ENCODE data around the gene ACTRT2.
A peak's percentile ranks its signal among the peaks of the same experiment; 100 is the strongest.

The ACTRT2 gene

DNA sequence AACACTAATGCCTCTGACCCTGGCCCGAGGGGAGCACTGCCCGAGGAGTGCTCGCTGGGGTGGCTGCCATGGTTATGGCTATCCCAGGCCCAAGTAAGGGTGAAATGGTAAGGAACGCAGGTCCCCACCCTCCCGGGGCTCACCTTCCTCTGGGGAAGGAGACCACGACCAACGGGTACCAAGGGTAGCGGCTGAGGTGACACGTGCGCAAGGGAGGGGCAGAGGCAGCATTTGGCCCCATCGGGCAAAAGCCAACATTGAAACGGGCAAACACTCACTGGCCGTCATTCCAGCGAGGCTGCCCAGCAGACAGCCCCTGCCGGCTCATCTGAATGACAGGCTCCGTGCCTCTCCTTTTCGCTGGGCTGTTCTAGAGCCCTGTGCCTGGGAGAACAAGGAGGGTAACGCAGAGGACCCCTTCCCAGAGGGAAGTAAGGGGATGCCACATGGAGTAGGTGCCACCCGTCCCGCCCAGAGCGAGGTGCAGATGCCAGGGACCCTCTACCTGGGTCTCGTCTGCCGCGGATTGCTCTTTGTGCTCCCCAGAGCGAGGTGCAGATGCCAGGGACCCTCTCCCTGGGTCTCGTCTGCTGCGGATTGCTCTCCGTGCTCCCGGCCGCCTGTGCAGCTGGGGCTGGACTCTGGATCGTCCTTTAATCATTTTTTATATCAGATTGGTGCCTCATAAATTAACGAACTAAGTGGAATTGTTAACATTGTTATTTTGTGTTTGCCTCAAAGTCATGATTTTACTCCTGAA lies 16.2 kb downstream of the ACTRT2 start:
- peaks cover 0 to 6% (median 0%) of the 10 kb centered on the region in 5 donors for H3K27me3 ChIP-seq (ENCODE audit: control insufficient read depth in 5 of 5, insufficient read depth in 4 of 5, low read length in 5 of 5)
- peak overlapping the region in 2 of 5 donors; percentile 26 to 48 for H3K4me3 ChIP-seq (ENCODE audit: low read depth in 1 of 5, low read length in 5 of 5)
- H3K9me3 ChIP-seq (ENCODE audit: control insufficient read depth in 5 of 5, low read length in 5 of 5), result no peaks in the 10 kb centered on the region
- no peaks in the 10 kb centered on the region for H3K36me3 ChIP-seq (ENCODE audit: control insufficient read depth in 5 of 5, insufficient read depth in 5 of 5, low read length in 5 of 5)
- peak overlapping the region; percentile 10 for H3K27ac ChIP-seq (ENCODE audit: low read depth, low read length)
- H3K4me1 ChIP-seq (ENCODE audit: control insufficient read depth in 5 of 5, insufficient read depth in 5 of 5, low read length in 5 of 5), result peaks cover 0 to 66% (median 60%) of the 10 kb centered on the region in 5 donors
- H3K9ac ChIP-seq (ENCODE audit: low read length in 5 of 5), result no peak overlapping the region

DNA sequence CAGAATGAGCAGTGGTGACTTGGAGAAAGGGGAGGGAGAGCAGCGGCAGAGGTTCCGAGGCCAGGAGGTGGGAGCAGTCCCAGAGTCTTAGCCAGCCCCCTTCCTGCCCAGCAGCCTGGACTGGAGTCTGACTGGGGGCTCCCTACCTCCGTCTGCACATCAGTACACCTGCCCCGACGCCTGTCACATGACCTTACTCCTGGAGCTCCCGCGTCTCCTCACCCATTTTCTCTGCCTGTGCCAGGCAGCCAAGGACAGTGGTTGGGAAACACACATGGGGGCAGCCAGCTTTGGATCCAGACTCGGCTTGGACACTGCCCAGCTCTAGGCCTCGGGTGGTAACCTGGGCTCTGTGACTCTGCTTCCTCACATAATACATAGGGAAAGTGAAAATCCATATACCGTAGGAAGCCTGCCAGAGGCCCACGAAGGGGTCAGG lies 16.9 kb downstream of the ACTRT2 start:
- Histone ChIP-seq H3K4me1 (ENCODE audit: control insufficient read depth in 5 of 5, insufficient read depth in 5 of 5, low read length in 5 of 5) (peaks cover 0 to 60% (median 54%) of the 10 kb centered on the region in 5 donors), H3K9me3 (ENCODE audit: control insufficient read depth in 5 of 5, low read length in 5 of 5) (no peaks in the 10 kb centered on the region), H3K27me3 (ENCODE audit: control insufficient read depth in 5 of 5, insufficient read depth in 4 of 5, low read length in 5 of 5) (peaks cover 0 to 6% (median 0%) of the 10 kb centered on the region in 5 donors), H3K36me3 (ENCODE audit: control insufficient read depth in 5 of 5, insufficient read depth in 5 of 5, low read length in 5 of 5) (no peaks in the 10 kb centered on the region), H3K27ac (ENCODE audit: low read depth, low read length) (peak overlapping the region; percentile 10), H3K9ac (ENCODE audit: low read length in 5 of 5) (peak overlapping the region in 1 of 5 donors; percentile 17), H3K4me3 (ENCODE audit: low read depth in 1 of 5, low read length in 5 of 5) (peak overlapping the region in 2 of 5 donors; percentile 18 to 48)

DNA sequence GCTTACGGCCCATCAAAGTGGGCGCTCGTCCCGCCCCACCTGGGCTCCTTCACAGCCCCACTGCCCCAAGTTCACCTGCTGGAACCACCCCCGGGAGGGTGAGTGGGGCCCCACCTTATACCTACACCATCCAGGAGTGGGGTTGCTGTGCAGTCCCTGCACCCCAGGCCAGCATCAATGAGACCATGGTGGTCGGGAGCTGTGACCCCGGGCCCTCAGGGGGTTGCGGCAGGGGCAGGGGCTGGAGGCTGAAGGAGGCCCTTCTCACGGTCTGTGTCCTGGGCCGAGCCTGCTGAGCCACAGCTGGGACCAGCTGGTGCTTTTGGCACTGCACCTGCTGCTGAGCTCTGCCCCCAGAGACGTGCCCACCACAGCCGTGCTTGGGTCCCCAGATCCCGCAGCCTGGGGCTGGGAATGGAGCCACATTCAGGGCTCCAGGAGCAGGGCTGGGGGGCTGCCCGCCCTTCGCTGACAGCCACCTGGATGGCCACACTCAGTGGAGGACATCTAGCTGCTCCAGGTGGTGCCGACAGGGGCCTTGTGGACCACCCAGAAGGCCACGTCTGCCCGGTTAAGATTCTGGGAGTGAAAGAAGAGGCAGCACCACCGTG lies 17.4 kb downstream of the ACTRT2 start:
- no peak overlapping the region for H3K27ac ChIP-seq (ENCODE audit: low read depth, low read length)
- H3K9ac ChIP-seq (ENCODE audit: low read length in 5 of 5), result peak overlapping the region in 1 of 5 donors; percentile 17
- H3K9me3 ChIP-seq (ENCODE audit: control insufficient read depth in 5 of 5, low read length in 5 of 5), result no peaks in the 10 kb centered on the region
- no peaks in the 10 kb centered on the region for H3K36me3 ChIP-seq (ENCODE audit: control insufficient read depth in 5 of 5, insufficient read depth in 5 of 5, low read length in 5 of 5)
- H3K4me3 ChIP-seq (ENCODE audit: low read depth in 1 of 5, low read length in 5 of 5), result no peak overlapping the region
- peaks cover 0 to 6% (median 0%) of the 10 kb centered on the region in 5 donors for H3K27me3 ChIP-seq (ENCODE audit: control insufficient read depth in 5 of 5, insufficient read depth in 4 of 5, low read length in 5 of 5)
- peaks cover 0 to 54% (median 51%) of the 10 kb centered on the region in 5 donors for H3K4me1 ChIP-seq (ENCODE audit: control insufficient read depth in 5 of 5, insufficient read depth in 5 of 5, low read length in 5 of 5)

DNA sequence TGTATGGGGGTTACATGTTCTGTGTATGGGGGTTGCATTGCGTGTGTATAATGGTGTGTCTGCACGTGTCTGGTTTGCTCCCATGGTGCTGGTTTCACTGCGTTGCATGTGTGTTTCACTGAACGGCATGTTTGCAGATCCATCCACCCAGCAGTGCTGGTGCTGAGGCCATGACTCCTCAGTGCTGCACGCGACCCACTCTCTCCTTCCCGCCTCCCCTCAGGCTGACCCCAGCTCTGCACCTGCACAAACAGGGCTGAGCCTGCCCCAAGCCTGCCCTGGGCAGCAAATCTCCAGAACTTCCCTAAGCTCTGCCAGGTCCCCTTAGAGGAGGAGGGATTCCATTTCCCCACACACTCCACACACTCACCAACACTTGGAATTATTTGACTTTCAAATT lies 18.7 kb downstream of the ACTRT2 start:
- no peak overlapping the region for H3K27ac ChIP-seq (ENCODE audit: low read depth, low read length)
- no peak overlapping the region for H3K9ac ChIP-seq (ENCODE audit: low read length in 5 of 5)
- peaks cover 0 to 42% (median 40%) of the 10 kb centered on the region in 5 donors for H3K4me1 ChIP-seq (ENCODE audit: control insufficient read depth in 5 of 5, insufficient read depth in 5 of 5, low read length in 5 of 5)
- H3K36me3 ChIP-seq (ENCODE audit: control insufficient read depth in 5 of 5, insufficient read depth in 5 of 5, low read length in 5 of 5), result no peaks in the 10 kb centered on the region
- H3K9me3 ChIP-seq (ENCODE audit: control insufficient read depth in 5 of 5, low read length in 5 of 5), result no peaks in the 10 kb centered on the region
- no peak overlapping the region for H3K4me3 ChIP-seq (ENCODE audit: low read depth in 1 of 5, low read length in 5 of 5)
- peaks cover 0 to 6% (median 0%) of the 10 kb centered on the region in 5 donors for H3K27me3 ChIP-seq (ENCODE audit: control insufficient read depth in 5 of 5, insufficient read depth in 4 of 5, low read length in 5 of 5)

GRCh38 chr1:3042481-3042880 lies 21.2 kb downstream of the ACTRT2 start:
- no peak overlapping the region for H3K9ac ChIP-seq (ENCODE audit: low read length in 5 of 5)
- H3K36me3 ChIP-seq (ENCODE audit: control insufficient read depth in 5 of 5, insufficient read depth in 5 of 5, low read length in 5 of 5), result no peaks in the 10 kb centered on the region
- no peak overlapping the region for H3K27ac ChIP-seq (ENCODE audit: low read depth, low read length)
- H3K9me3 ChIP-seq (ENCODE audit: control insufficient read depth in 5 of 5, low read length in 5 of 5), result no peaks in the 10 kb centered on the region
- no peak overlapping the region for H3K4me3 ChIP-seq (ENCODE audit: low read depth in 1 of 5, low read length in 5 of 5)
- H3K27me3 ChIP-seq (ENCODE audit: control insufficient read depth in 5 of 5, insufficient read depth in 4 of 5, low read length in 5 of 5), result peaks cover 0 to 2% (median 0%) of the 10 kb centered on the region in 5 donors
- H3K4me1 ChIP-seq (ENCODE audit: control insufficient read depth in 5 of 5, insufficient read depth in 5 of 5, low read length in 5 of 5), result peaks cover 0 to 17% (median 16%) of the 10 kb centered on the region in 5 donors

- H3K27ac ChIP-seq (ENCODE audit: low read depth, low read length), result no peak overlapping the region
- no peaks in the 10 kb centered on the region for H3K36me3 ChIP-seq (ENCODE audit: control insufficient read depth in 5 of 5, insufficient read depth in 5 of 5, low read length in 5 of 5)
- H3K4me3 ChIP-seq (ENCODE audit: low read depth in 1 of 5, low read length in 5 of 5), result no peak overlapping the region
- H3K9ac ChIP-seq (ENCODE audit: low read length in 5 of 5), result no peak overlapping the region
- peaks cover 0 to 26% (median 8%) of the 10 kb centered on the region in 5 donors for H3K27me3 ChIP-seq (ENCODE audit: control insufficient read depth in 5 of 5, insufficient read depth in 4 of 5, low read length in 5 of 5)
- H3K9me3 ChIP-seq (ENCODE audit: control insufficient read depth in 5 of 5, low read length in 5 of 5), result no peaks in the 10 kb centered on the region
- no peaks in the 10 kb centered on the region for H3K4me1 ChIP-seq (ENCODE audit: control insufficient read depth in 5 of 5, insufficient read depth in 5 of 5, low read length in 5 of 5)
Measured at GRCh38 chr1:3049164-3049563, 27.9 kb downstream of the ACTRT2 start.

DNA sequence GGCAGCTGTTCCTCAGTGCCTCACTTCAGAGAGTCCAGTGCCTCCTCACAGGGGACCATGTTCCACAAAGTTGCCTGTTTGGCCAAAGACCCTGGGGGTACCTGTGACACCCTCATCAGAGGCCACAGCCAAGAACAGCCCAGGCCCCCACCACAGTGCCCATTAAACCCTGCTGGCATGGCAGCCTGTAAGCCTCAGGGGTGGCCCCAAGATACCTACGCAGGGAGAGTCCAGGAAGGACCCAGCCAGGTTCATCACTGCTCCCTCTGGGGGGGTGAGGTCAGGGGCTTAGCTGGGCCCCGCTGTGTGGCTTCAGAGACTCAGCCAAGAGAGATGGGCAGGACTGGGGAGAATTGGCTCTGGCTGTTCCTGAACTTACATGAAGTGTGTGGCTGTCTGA lies 28.6 kb downstream of the ACTRT2 start:
- Histone ChIP-seq H3K9me3 (ENCODE audit: control insufficient read depth in 5 of 5, low read length in 5 of 5) (no peaks in the 10 kb centered on the region), H3K9ac (ENCODE audit: low read length in 5 of 5) (no peak overlapping the region), H3K27me3 (ENCODE audit: control insufficient read depth in 5 of 5, insufficient read depth in 4 of 5, low read length in 5 of 5) (peaks cover 0 to 31% (median 10%) of the 10 kb centered on the region in 5 donors), H3K36me3 (ENCODE audit: control insufficient read depth in 5 of 5, insufficient read depth in 5 of 5, low read length in 5 of 5) (no peaks in the 10 kb centered on the region), H3K27ac (ENCODE audit: low read depth, low read length) (no peak overlapping the region), H3K4me3 (ENCODE audit: low read depth in 1 of 5, low read length in 5 of 5) (no peak overlapping the region), H3K4me1 (ENCODE audit: control insufficient read depth in 5 of 5, insufficient read depth in 5 of 5, low read length in 5 of 5) (no peaks in the 10 kb centered on the region)

GRCh38 chr1:3050603-3051002 lies 29.3 kb downstream of the ACTRT2 start:
- no peaks in the 10 kb centered on the region for H3K36me3 ChIP-seq (ENCODE audit: control insufficient read depth in 5 of 5, insufficient read depth in 5 of 5, low read length in 5 of 5)
- H3K27ac ChIP-seq (ENCODE audit: low read depth, low read length), result no peak overlapping the region
- H3K9ac ChIP-seq (ENCODE audit: low read length in 5 of 5), result no peak overlapping the region
- H3K4me3 ChIP-seq (ENCODE audit: low read depth in 1 of 5, low read length in 5 of 5), result no peak overlapping the region
- peaks cover 0 to 31% (median 10%) of the 10 kb centered on the region in 5 donors for H3K27me3 ChIP-seq (ENCODE audit: control insufficient read depth in 5 of 5, insufficient read depth in 4 of 5, low read length in 5 of 5)
- H3K9me3 ChIP-seq (ENCODE audit: control insufficient read depth in 5 of 5, low read length in 5 of 5), result no peaks in the 10 kb centered on the region
- no peaks in the 10 kb centered on the region for H3K4me1 ChIP-seq (ENCODE audit: control insufficient read depth in 5 of 5, insufficient read depth in 5 of 5, low read length in 5 of 5)

DNA sequence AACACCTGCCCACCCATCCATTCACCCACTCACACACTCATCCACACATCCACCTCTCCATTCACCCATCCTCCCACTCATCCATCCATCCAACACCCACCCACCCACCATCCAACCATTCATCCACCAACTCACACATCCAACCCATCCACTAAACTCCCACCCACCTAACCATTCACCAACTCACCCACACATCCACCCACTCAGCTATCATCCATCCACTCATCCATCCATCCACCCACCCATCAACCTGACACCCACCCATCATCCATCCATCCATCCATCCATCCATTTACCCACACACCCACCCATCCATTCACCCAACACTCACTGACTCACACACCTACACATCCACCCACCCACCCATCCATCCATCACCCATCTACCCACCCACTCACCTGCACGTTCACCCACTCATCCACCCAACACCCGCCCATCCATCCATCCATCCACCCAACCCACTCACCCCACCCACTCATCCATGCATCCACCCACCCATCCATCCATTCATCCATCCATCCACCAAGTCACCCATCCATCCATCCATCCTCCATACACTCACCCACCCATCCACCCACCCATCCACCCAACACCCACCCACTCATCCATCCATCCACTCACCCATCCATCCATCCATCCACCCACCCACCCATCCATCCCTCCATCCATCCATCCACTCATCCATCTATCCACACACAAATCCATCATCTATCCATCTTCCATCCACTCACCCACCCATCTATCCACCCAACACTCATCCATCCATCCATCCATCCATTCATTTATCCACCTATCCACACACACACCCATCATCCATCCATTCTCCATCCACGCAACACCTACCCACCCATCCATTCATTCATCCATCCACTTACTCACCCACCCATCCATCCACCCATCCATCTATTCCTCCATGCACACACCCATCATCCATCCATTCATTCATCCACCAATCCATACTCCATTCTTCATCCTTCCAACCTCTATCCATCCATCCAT lies 30.3 kb downstream of the ACTRT2 start:
- Histone ChIP-seq H3K9ac (ENCODE audit: low read length in 5 of 5) (no peak overlapping the region), H3K4me3 (ENCODE audit: low read depth in 1 of 5, low read length in 5 of 5) (no peak overlapping the region)

More for the DNA sequence above, 30.3 kb downstream of the ACTRT2 start:
- Histone ChIP-seq H3K27me3 (ENCODE audit: control insufficient read depth in 5 of 5, insufficient read depth in 4 of 5, low read length in 5 of 5) (peaks cover 0 to 31% (median 10%) of the 10 kb centered on the region in 5 donors), H3K27ac (ENCODE audit: low read depth, low read length) (no peak overlapping the region), H3K36me3 (ENCODE audit: control insufficient read depth in 5 of 5, insufficient read depth in 5 of 5, low read length in 5 of 5) (no peaks in the 10 kb centered on the region), H3K4me1 (ENCODE audit: control insufficient read depth in 5 of 5, insufficient read depth in 5 of 5, low read length in 5 of 5) (no peaks in the 10 kb centered on the region), H3K9me3 (ENCODE audit: control insufficient read depth in 5 of 5, low read length in 5 of 5) (no peaks in the 10 kb centered on the region)
